Endothelial cell of umbilical vein (primary cell): ENCODE results near the gene ANXA6.

ENCODE experiments used
- CTCF ChIP-seq, 2 donors: IDR thresholded peaks; 1 replicate in 1 of 2; 2 replicates in 1 of 2; pipeline ENCODE4 v1.5.1; 2011; ENCODE audit warnings: low read length in 2 of 2, mild to moderate bottlenecking in 2 of 2, moderate library complexity in 2 of 2, control low read depth in 1 of 2, inconsistent platforms in 1 of 2, low read depth in 1 of 2; ENCODE audit not compliant: insufficient read depth in 1 of 2; ENCODE audit errors: extremely low read depth in 1 of 2
- EZH2 ChIP-seq: IDR thresholded peaks from 2 replicates; pipeline ENCODE4 v1.6.1; 2012; ENCODE audit warnings: borderline replicate concordance, low read depth, mild to moderate bottlenecking, moderate library complexity, low read length, inconsistent platforms; ENCODE audit not compliant: severe bottlenecking
- GATA2 ChIP-seq: IDR thresholded peaks from 2 replicates; pipeline ENCODE4 v1.7.0; 2011; ENCODE audit warnings: low read depth, mild to moderate bottlenecking, moderate library complexity, mixed read lengths, low read length; ENCODE audit not compliant: insufficient read length, insufficient read depth
- JUN ChIP-seq: IDR thresholded peaks from 2 replicates; pipeline ENCODE4 v1.6.1; 2011; ENCODE audit warnings: borderline replicate concordance, low read depth; ENCODE audit not compliant: insufficient read length, insufficient read depth

GRCh38 chr5:151097820-151098767 is 59.5 kb downstream of the ANXA6 start:
- TF ChIP-seq CTCF (IDR thresholded peaks at IDR 0.05; ENCODE audit: extremely low read depth in 1 of 2, insufficient read depth in 1 of 2, low read depth in 1 of 2, low read length in 2 of 2) (no peak), GATA2 (no peak), EZH2 (no peak), JUN (no peak)
